Omental fat pad (tissue), 4 donors: Measurements from ENCODE around the gene AKR1A1. TPM values are rescaled to one million over a fixed set of nuclear protein-coding genes. Genes with fewer than 3 reads are reported as not detected.
A peak's percentile ranks its signal among the peaks of the same experiment; 100 is the strongest.
"Not testable (repeated sequence)": the region's sequence is repeated elsewhere in the genome, so short reads cannot be mapped to it uniquely, and the experiment has no call there.

Source experiments
- ATAC-seq: fragments of 150-250 bp; one replicate; pipeline ENCODE4 v1.9.1; 2016; ENCODE audit warnings: mild to moderate bottlenecking, moderate library complexity; ENCODE audit not compliant: low FRiP score
- DNase-seq: peaks from one replicate; pipeline ENCODE4 v3.0.0-alpha.2; 2019; ENCODE audit warnings: low spot score
- total RNA-seq, 4 donors: library from RNA; depleted of rRNA; stranded (reverse); fragments of >200 nt; gene quantifications; one replicate each; pipeline ENCODE4 v1.1.0, GENCODE V29; 2016
- TF ChIP-seq, protein P1 (sequence below), 3 donors: fragments of 450-650 bp; IDR thresholded peaks; one replicate each; pipeline ENCODE4 v1.5.1; 2016 to 2017; ENCODE audit warnings: antibody characterized with exemption in 3 of 3, mild to moderate bottlenecking in 3 of 3, moderate library complexity in 2 of 3

The AKR1A1 gene
- total RNA-seq, 4 donors from 2014 or later = 76.6 to 114 (median 86.2) TPM

DNA sequence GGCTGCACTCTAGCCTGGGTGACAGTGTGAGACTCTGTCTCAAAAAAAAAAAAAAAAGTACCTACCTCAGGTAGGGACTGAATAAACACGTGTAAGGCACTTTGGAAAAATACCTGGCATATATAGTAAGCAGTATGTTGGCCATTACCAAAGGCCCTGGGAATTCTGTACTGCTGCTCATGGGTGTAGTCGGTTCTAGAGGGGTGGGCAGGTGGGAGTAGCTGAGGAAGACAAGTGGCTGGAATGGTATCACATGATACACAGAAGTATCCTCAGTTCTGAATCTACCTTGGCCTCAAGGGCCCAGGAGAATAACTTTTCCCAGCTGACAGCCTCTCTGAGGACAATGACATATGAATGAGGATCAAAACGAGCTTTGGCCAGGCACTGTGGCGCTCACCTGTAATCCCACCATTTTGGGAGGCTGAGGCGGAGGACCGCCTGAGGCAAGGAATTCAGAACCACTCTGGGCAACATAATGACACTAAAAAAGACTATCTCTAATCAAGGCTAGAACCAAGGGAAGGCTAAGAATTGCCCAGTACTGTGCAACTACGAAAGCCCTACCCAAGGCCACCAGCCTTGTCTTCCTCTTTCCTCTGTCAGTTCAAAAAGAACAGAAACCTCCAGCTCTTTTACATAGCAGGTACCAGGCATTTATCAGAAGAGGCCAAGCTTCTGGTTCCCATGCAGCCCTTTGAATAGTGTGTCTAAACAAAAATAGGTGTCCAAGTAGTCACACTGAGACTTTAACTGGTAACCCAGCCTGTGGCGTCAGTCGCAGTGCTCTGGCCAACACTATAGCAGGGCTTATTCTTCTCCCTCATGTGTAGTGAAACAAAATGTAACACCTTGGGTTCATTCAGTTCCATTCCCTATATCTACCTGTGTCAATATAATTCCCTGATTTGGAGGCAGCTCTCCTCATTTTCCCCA, 40.3 kb upstream of the AKR1A1 start:
- ATAC-seq = no peak
- TF ChIP-seq, protein P1, sequence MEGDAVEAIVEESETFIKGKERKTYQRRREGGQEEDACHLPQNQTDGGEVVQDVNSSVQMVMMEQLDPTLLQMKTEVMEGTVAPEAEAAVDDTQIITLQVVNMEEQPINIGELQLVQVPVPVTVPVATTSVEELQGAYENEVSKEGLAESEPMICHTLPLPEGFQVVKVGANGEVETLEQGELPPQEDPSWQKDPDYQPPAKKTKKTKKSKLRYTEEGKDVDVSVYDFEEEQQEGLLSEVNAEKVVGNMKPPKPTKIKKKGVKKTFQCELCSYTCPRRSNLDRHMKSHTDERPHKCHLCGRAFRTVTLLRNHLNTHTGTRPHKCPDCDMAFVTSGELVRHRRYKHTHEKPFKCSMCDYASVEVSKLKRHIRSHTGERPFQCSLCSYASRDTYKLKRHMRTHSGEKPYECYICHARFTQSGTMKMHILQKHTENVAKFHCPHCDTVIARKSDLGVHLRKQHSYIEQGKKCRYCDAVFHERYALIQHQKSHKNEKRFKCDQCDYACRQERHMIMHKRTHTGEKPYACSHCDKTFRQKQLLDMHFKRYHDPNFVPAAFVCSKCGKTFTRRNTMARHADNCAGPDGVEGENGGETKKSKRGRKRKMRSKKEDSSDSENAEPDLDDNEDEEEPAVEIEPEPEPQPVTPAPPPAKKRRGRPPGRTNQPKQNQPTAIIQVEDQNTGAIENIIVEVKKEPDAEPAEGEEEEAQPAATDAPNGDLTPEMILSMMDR (IDR thresholded peaks at IDR 0.05) = no peak
- no peak for DNase-seq

DNA sequence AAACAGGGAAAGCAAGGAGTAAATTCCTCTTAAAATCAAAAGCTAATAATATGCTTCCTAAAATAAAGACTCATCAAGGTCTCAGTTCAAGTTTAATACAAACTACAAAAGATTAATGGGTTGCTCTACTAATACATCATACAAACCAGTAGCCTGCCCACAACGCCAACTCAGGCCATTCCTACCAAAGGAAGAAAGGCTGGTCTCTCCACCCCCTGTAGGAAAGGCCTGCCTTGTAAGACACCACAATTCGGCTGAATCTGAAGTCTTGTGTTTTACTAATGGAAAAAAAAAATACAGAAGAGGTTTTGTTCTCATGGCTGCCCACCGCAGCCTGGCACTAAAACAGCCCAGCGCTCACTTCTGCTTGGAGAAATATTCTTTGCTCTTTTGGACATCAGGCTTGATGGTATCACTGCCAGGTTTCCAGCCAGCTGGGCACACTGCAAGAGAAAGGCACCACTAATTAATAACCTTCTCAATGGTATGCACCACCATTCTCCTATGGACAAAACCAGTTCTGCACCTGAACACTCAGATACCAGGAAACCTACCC, 39.6 kb upstream of the AKR1A1 start:
- no peak for DNase-seq
- ATAC-seq = no peak

DNA sequence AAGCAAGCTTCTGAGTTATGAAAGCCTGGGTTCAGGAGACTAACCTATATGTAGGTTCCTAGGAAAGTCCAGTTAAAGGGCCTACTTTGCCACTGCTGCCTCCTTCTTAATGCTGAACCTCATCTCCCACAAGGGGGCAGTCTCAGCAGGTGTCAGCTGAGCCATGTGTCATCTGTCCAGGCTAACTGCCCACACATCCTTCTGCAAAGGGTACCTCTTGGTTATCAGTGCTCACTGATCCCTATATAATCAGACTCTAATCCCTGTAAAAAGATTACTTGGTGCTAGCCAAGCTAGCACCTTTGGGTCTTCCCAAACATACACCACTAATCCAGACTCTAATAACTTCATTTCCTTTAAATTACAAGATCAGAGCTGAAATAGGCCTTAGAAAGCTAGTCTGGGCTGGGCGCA, 38.0 kb upstream of the AKR1A1 start:
- ATAC-seq (peak; percentile 51), DNase-seq (no peak)
- TF ChIP-seq, protein P1 (IDR thresholded peaks at IDR 0.05) = no peak

More for the DNA sequence above, 39.6 kb upstream of the AKR1A1 start:
- TF ChIP-seq, protein P1 (IDR thresholded peaks at IDR 0.05) = no peak

DNA sequence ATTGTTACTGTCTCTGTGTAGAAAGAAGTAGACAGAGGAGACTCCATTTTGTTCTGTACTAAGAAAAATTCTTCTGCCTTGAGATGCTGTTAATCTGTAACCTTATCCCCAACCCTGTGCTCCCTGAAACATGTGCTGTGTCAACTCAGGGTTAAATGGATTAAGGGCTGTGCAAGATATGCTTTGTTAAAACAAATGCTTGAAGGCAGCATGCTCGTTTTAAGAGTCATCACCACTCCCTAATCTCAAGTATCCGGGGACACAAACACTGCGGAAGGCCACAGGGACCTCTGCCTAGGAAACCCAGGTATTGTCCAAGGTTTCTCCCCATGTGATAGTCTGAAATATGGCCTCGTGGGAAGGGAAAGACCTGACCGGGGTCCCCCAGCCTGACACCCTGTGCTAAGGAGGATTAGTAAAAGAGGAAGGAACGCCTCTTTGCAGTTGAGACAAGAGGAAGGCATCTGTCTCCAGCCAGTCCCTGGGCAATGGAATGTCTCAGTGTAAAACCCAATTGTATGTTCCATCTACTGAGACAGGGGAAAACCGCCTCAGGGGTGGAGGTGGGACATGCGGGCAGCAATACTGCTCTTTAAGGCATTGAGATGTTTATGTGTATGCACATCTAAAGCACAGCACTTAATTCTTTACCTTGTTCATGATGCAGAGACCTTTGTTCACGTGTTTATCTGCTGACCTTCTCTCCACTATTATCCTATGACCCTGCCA, 36.9 kb upstream of the AKR1A1 start:
- DNase-seq, ATAC-seq: not testable (repeated sequence)

DNA sequence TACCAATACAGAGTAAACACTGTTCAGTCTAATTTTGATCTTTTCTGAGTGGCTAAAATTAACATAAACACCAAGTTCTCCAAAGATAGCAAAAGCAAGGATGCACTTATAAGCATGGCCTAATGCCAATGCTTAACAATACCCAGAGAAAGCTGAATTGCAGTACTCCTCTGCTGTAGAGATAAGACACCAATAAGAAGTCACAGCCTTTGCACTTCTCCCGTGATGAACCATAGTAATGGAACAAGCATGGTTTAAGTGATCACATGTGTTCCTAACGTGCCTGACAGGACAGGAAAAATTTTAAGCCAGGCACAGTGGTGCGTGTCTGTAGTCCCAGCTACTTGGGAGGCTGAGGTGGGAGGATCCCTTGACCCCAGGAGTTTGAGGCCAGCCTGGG, 34.6 kb upstream of the AKR1A1 start:
- TF ChIP-seq, protein P1 (IDR thresholded peaks at IDR 0.05) = no peak
- ATAC-seq = no peak
- no peak for DNase-seq

DNA sequence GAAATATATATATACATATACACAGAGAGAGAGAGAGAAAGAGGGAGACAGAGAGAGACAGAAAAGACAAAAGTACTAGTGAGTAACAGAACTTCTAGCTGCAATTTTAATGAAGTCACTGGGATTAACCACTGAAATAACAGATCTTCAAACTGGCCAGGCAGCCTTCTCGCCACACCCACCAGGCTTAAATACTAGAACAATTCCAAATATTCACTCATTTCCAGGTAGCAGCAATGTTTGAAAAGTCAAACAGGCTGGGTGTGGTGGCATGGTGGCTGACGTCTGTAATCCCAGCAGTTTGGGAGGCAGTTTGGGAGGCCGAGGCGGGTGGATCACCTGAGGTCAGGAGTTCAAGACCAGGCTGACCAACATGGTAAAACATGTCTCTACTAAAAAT, 34.2 kb upstream of the AKR1A1 start:
- no peak for ATAC-seq
- DNase-seq = no peak
- TF ChIP-seq, protein P1 (IDR thresholded peaks at IDR 0.05) = no peak

DNA sequence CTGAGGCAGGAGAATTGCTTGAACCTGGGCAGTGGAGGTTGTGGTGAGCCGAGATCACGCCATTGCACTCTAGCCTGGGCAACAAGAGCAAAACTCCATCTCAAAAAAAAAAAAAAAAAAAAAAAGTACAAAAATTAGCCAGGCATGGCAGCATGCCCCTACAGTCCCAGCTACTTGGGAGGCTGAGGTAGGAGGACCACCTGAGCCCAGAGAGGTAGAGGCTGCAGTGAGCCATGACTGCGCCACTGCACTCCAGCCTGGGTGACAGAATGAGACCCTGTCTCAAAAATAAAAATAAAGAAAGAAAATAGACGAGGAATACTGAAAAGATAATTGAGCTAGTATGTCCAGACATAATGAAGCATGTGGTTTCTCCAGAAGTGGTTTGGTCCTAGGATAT, 32.3 kb upstream of the AKR1A1 start:
- not testable (repeated sequence) for DNase-seq, ATAC-seq
